ENCODE data around the gene PRXL2B.

PRXL2B gene

GRCh38 chr1:2554621-2555387, 31.8 kb upstream of the PRXL2B start:
- peak overlapping the region in 9 of 11 experiments; percentile 12 to 95 (median 85); a peak in 9 of 22 replicates for H3K9ac ChIP-seq
- peak overlapping the region; percentile 94 to 100 (median 99) for H3K4me2 ChIP-seq

GRCh38 chr1:2555634-2556276, 30.8 kb upstream of the PRXL2B start:
- Histone ChIP-seq H3K4me3 (peak overlapping the region; percentile 58 to 92 (median 68)), H3K9me3 (replicated peaks in 1 of 11) (no peaks in the 10 kb centered on the region), H4K20me1 (peaks cover 0 to 44% (median 16%) of the 10 kb centered on the region in 11 experiments; a peak in 15 of 22 replicates), H3K27ac (peak overlapping the region; percentile 77 to 96 (median 91)), H3K9ac (peak overlapping the region; percentile 80 to 95 (median 85)), H3K36me3 (peaks cover 0 to 35% (median 0%) of the 10 kb centered on the region in 11 experiments; a peak in 6 of 22 replicates), H3K4me2 (peak overlapping the region; percentile 94 to 100 (median 99)), H3K4me1 (peaks cover 71 to 82% (median 77%) of the 10 kb centered on the region in 10 experiments), H3K27me3 (no peaks in the 10 kb centered on the region)
- TF ChIP-seq Cebpa-rat (IDR thresholded peaks at IDR 0.05), result no peak

More at GRCh38 chr1:2554621-2555387, 31.8 kb upstream of the PRXL2B start:
- peaks cover 0 to 26% (median 0%) of the 10 kb centered on the region in 11 experiments; a peak in 5 of 22 replicates for H3K36me3 ChIP-seq
- H3K27ac ChIP-seq, result peak overlapping the region in 9 of 11 experiments; percentile 82 to 96 (median 92); a peak in 14 of 22 replicates
- peak overlapping the region in 7 of 10 experiments; percentile 64 to 92 (median 75); a peak in 6 of 20 replicates for H3K4me3 ChIP-seq
- H3K4me1 ChIP-seq, result peaks cover 70 to 84% (median 80%) of the 10 kb centered on the region in 10 experiments
- TF ChIP-seq Cebpa-rat (IDR thresholded peaks at IDR 0.05), result no peak
- H4K20me1 ChIP-seq, result peaks cover 0 to 35% (median 14%) of the 10 kb centered on the region in 11 experiments; a peak in 15 of 22 replicates
- no peaks in the 10 kb centered on the region for H3K9me3 ChIP-seq (replicated peaks in 1 of 11)
- H3K27me3 ChIP-seq, result no peaks in the 10 kb centered on the region

GRCh38 chr1:2556277-2556677, 30.3 kb upstream of the PRXL2B start, which contains the start of gene TNFRSF14:
Gene TNFRSF14 (plus strand): TSS chr1:2556371. CDS start chr1:2556665, 294 bp downstream.
- Histone ChIP-seq H3K27ac (peak within 1 kb of the TSS; percentile 77 to 96 (median 91)), H3K9ac (peak within 1 kb of the TSS; percentile 80 to 95 (median 85))
- TF ChIP-seq Cebpa-rat (IDR thresholded peaks at IDR 0.05), result no peak

GRCh38 chr1:2556678-2557481, 29.7 kb upstream of the PRXL2B start:
- peak overlapping the region; percentile 94 to 100 (median 99) for H3K4me2 ChIP-seq
- H3K4me1 ChIP-seq, result peaks cover 71 to 82% (median 77%) of the 10 kb centered on the region in 10 experiments
- peaks cover 7 to 56% (median 27%) of the 10 kb centered on the region in 11 experiments; a peak in 17 of 22 replicates for H4K20me1 ChIP-seq
- H3K9me3 ChIP-seq (replicated peaks in 1 of 11), result no peaks in the 10 kb centered on the region
- H3K4me3 ChIP-seq, result peak overlapping the region; percentile 58 to 92 (median 68)
- H3K27me3 ChIP-seq, result no peaks in the 10 kb centered on the region
- H3K36me3 ChIP-seq, result peaks cover 0 to 46% (median 0%) of the 10 kb centered on the region in 11 experiments; a peak in 6 of 22 replicates
- H3K9ac ChIP-seq, result peak overlapping the region; percentile 80 to 95 (median 85)
- H3K27ac ChIP-seq, result peak overlapping the region; percentile 77 to 96 (median 91)
- no peak for TF ChIP-seq Cebpa-rat (IDR thresholded peaks at IDR 0.05)

More at GRCh38 chr1:2556277-2556677, 30.3 kb upstream of the PRXL2B start, which contains the start of gene TNFRSF14:
- H3K27me3 ChIP-seq, result no peaks in the 10 kb centered on the region
- peak within 1 kb of the TSS; percentile 94 to 100 (median 99) for H3K4me2 ChIP-seq
- no peaks in the 10 kb centered on the region for H3K9me3 ChIP-seq (replicated peaks in 1 of 11)
- H3K36me3 ChIP-seq, result peaks cover 0 to 40% (median 0%) of the 10 kb centered on the region in 11 experiments; a peak in 6 of 22 replicates
- H4K20me1 ChIP-seq, result peaks cover under 1 to 50% (median 21%) of the 10 kb centered on the region in 11 experiments; a peak in 17 of 22 replicates
- H3K4me3 ChIP-seq, result peak within 1 kb of the TSS; percentile 58 to 92 (median 68)
- peaks cover 71 to 82% (median 77%) of the 10 kb centered on the region in 10 experiments for H3K4me1 ChIP-seq

- Histone ChIP-seq H3K27ac (peak overlapping the region in 9 of 11 experiments; percentile 82 to 96 (median 92); a peak in 16 of 22 replicates), H3K9me3 (replicated peaks in 1 of 11) (no peaks in the 10 kb centered on the region), H3K4me2 (peak overlapping the region; percentile 94 to 100 (median 99)), H3K4me3 (peak overlapping the region; percentile 58 to 92 (median 68); a peak in 17 of 20 replicates), H3K9ac (peak overlapping the region; percentile 80 to 95 (median 85); a peak in 21 of 22 replicates), H3K27me3 (no peaks in the 10 kb centered on the region), H4K20me1 (peaks cover 12 to 64% (median 34%) of the 10 kb centered on the region in 11 experiments; a peak in 17 of 22 replicates), H3K4me1 (peaks cover 73 to 82% (median 79%) of the 10 kb centered on the region in 10 experiments), H3K36me3 (peaks cover 0 to 55% (median 0%) of the 10 kb centered on the region in 11 experiments; a peak in 6 of 22 replicates)
- TF ChIP-seq Cebpa-rat (IDR thresholded peaks at IDR 0.05), result no peak
Observed at GRCh38 chr1:2557482-2558400, 28.8 kb upstream of the PRXL2B start.

- H3K27me3 ChIP-seq, result no peaks in the 10 kb centered on the region
- no peak for TF ChIP-seq Cebpa-rat (IDR thresholded peaks at IDR 0.05)
- peak overlapping the region in 3 of 10 experiments; percentile 78 to 92 (median 82); a peak in 5 of 20 replicates for H3K4me3 ChIP-seq
- peak overlapping the region in 1 of 11 experiments; percentile 94; a peak in 1 of 22 replicates for H3K27ac ChIP-seq
- peaks cover 12 to 70% (median 34%) of the 10 kb centered on the region in 11 experiments; a peak in 17 of 22 replicates for H4K20me1 ChIP-seq
- no peaks in the 10 kb centered on the region for H3K9me3 ChIP-seq (replicated peaks in 1 of 11)
- H3K4me1 ChIP-seq, result peaks cover 80 to 88% (median 86%) of the 10 kb centered on the region in 10 experiments
- H3K36me3 ChIP-seq, result peaks cover 0 to 62% (median 0%) of the 10 kb centered on the region in 11 experiments; a peak in 6 of 22 replicates
- peak overlapping the region; percentile 94 to 100 (median 99); a peak in 17 of 22 replicates for H3K4me2 ChIP-seq
- H3K9ac ChIP-seq, result peak overlapping the region in 2 of 11 experiments; percentile 91 to 95; a peak in 6 of 22 replicates
Observed at GRCh38 chr1:2558420-2558819, 28.2 kb upstream of the PRXL2B start.

- Histone ChIP-seq H3K9ac (peak overlapping the region in 2 of 11 experiments; percentile 91 to 95; a peak in 4 of 22 replicates), H3K9me3 (replicated peaks in 1 of 11) (no peaks in the 10 kb centered on the region), H4K20me1 (peaks cover 12 to 75% (median 34%) of the 10 kb centered on the region in 11 experiments; a peak in 17 of 22 replicates), H3K4me2 (peak overlapping the region in 9 of 11 experiments; percentile 8 to 100 (median 99); a peak in 12 of 22 replicates), H3K4me3 (peak overlapping the region in 2 of 10 experiments; percentile 78 to 92; a peak in 4 of 20 replicates), H3K4me1 (peaks cover 82 to 91% (median 88%) of the 10 kb centered on the region in 10 experiments), H3K27me3 (no peaks in the 10 kb centered on the region), H3K27ac (no peak overlapping the region; a peak in 1 of 22 replicates), H3K36me3 (peaks cover 0 to 66% (median 0%) of the 10 kb centered on the region in 11 experiments; a peak in 6 of 22 replicates)
- TF ChIP-seq Cebpa-rat (IDR thresholded peaks at IDR 0.05), result no peak
Observed at GRCh38 chr1:2558861-2559260, 27.7 kb upstream of the PRXL2B start.
